Measurements from ENCODE around the gene MYO15A. TPM values are rescaled to one million over a fixed set of nuclear protein-coding genes. Genes with fewer than 3 reads are reported as not detected.

Gene MYO15A
- total RNA-seq, 1 donor = 1.1 TPM

GRCh38 chr17:18110636-18111145 is 2.1 kb downstream of the MYO15A start:
- no peaks in the 10 kb centered on the region for H3K9me3 ChIP-seq (ENCODE audit: low read depth, low read length)
- no peak overlapping the region for H3K4me2 ChIP-seq (ENCODE audit: insufficient read depth, low read length)
- H3K79me2 ChIP-seq (ENCODE audit: insufficient read depth, low read length) = no peaks in the 10 kb centered on the region
- peak; percentile 85 for DNase-seq (ENCODE audit: insufficient read length, low spot score, missing footprints)
- no peak overlapping the region for H2AFZ ChIP-seq (ENCODE audit: low read length)
- H3K27ac ChIP-seq (ENCODE audit: low read depth, low read length) = no peak overlapping the region
- no peak overlapping the region for H3K4me3 ChIP-seq (ENCODE audit: insufficient read depth, low read length)
- no peaks in the 10 kb centered on the region for H4K20me1 ChIP-seq (ENCODE audit: insufficient read depth, low read length)
- no peaks in the 10 kb centered on the region for H3K27me3 ChIP-seq (ENCODE audit: insufficient read depth, low read length)
- no peaks in the 10 kb centered on the region for H3K36me3 ChIP-seq (ENCODE audit: insufficient read depth, low read length)
- TF ChIP-seq, protein P1, sequence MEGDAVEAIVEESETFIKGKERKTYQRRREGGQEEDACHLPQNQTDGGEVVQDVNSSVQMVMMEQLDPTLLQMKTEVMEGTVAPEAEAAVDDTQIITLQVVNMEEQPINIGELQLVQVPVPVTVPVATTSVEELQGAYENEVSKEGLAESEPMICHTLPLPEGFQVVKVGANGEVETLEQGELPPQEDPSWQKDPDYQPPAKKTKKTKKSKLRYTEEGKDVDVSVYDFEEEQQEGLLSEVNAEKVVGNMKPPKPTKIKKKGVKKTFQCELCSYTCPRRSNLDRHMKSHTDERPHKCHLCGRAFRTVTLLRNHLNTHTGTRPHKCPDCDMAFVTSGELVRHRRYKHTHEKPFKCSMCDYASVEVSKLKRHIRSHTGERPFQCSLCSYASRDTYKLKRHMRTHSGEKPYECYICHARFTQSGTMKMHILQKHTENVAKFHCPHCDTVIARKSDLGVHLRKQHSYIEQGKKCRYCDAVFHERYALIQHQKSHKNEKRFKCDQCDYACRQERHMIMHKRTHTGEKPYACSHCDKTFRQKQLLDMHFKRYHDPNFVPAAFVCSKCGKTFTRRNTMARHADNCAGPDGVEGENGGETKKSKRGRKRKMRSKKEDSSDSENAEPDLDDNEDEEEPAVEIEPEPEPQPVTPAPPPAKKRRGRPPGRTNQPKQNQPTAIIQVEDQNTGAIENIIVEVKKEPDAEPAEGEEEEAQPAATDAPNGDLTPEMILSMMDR (IDR thresholded peaks at IDR 0.05; ENCODE audit: extremely low read depth, low read depth, low read length) = no peak
- H3K4me1 ChIP-seq (ENCODE audit: insufficient read depth, low read length) = no peaks in the 10 kb centered on the region

- Histone ChIP-seq H3K9me3 (ENCODE audit: low read depth, low read length) (no peaks in the 10 kb centered on the region), H3K4me1 (ENCODE audit: insufficient read depth, low read length) (no peaks in the 10 kb centered on the region), H4K20me1 (ENCODE audit: insufficient read depth, low read length) (no peaks in the 10 kb centered on the region), H3K79me2 (ENCODE audit: insufficient read depth, low read length) (no peaks in the 10 kb centered on the region), H3K36me3 (ENCODE audit: insufficient read depth, low read length) (no peaks in the 10 kb centered on the region), H3K4me3 (ENCODE audit: insufficient read depth, low read length) (no peak overlapping the region), H3K27me3 (ENCODE audit: insufficient read depth, low read length) (no peaks in the 10 kb centered on the region), H3K27ac (ENCODE audit: low read depth, low read length) (no peak overlapping the region), H2AFZ (ENCODE audit: low read length) (no peak overlapping the region), H3K4me2 (ENCODE audit: insufficient read depth, low read length) (no peak overlapping the region)
- TF ChIP-seq, protein P1 (IDR thresholded peaks at IDR 0.05; ENCODE audit: extremely low read depth, low read depth, low read length) = no peak
- peak; percentile 56 for DNase-seq (ENCODE audit: insufficient read length, low spot score, missing footprints)
Measured at GRCh38 chr17:18111330-18111971, 2.9 kb downstream of the MYO15A start.

DNA sequence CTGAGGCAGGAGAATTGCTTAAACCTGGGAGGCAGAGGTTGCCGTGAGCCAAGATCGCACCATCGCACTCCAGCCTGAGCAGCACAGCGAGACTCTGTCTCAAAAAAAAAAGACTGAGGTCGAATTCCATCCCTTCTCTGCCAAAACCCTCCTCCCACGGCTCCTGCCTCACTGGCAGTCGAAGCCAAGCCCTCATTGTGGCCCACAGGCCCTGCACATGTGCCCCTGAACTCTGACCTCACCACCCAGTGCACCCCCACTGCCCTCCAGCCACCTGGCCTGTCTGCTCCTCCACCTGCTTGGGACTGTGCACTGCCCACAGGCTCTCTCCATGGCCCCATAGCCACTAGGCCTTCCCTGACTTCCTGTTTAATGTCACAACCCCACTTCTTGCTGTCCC is 7.0 kb downstream of the MYO15A start:
- TF ChIP-seq, protein P1 (IDR thresholded peaks at IDR 0.05; ENCODE audit: extremely low read depth, low read depth, low read length) = no peak
- H3K4me2 ChIP-seq (ENCODE audit: insufficient read depth, low read length) = no peak overlapping the region
- no peaks in the 10 kb centered on the region for H3K27me3 ChIP-seq (ENCODE audit: insufficient read depth, low read length)
- no peak overlapping the region for H3K4me3 ChIP-seq (ENCODE audit: insufficient read depth, low read length)
- H3K27ac ChIP-seq (ENCODE audit: low read depth, low read length) = no peak overlapping the region
- DNase-seq (ENCODE audit: insufficient read length, low spot score, missing footprints) = no peak
- no peaks in the 10 kb centered on the region for H4K20me1 ChIP-seq (ENCODE audit: insufficient read depth, low read length)
- H3K9me3 ChIP-seq (ENCODE audit: low read depth, low read length) = no peaks in the 10 kb centered on the region
- no peaks in the 10 kb centered on the region for H3K79me2 ChIP-seq (ENCODE audit: insufficient read depth, low read length)
- no peak overlapping the region for H2AFZ ChIP-seq (ENCODE audit: low read length)
- no peaks in the 10 kb centered on the region for H3K4me1 ChIP-seq (ENCODE audit: insufficient read depth, low read length)
- no peaks in the 10 kb centered on the region for H3K36me3 ChIP-seq (ENCODE audit: insufficient read depth, low read length)

DNA sequence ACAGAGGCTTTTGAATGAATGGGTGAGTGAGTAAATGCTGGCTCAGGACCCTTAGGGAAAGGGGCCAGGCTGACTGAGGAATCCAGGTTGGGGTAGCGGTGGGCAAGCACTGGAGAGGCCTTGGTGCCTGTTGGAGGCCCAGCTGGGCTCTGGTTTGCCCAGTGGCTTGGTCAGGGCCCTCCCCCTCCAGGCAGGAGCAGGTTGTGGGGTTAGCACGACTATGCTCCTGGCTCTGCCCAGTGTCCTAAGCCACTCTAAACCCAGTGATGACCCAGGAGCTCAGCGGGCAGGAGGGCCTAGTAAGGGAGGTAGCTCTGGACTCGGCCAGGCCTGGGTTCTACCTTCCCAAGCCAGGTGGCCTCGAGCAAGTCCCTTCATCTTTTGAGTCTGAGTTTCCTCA is 7.5 kb downstream of the MYO15A start:
- no peaks in the 10 kb centered on the region for H3K79me2 ChIP-seq (ENCODE audit: insufficient read depth, low read length)
- no peaks in the 10 kb centered on the region for H3K4me1 ChIP-seq (ENCODE audit: insufficient read depth, low read length)
- no peak overlapping the region for H3K4me2 ChIP-seq (ENCODE audit: insufficient read depth, low read length)
- no peak overlapping the region for H2AFZ ChIP-seq (ENCODE audit: low read length)
- TF ChIP-seq, protein P1 (IDR thresholded peaks at IDR 0.05; ENCODE audit: extremely low read depth, low read depth, low read length) = no peak
- DNase-seq (ENCODE audit: insufficient read length, low spot score, missing footprints) = no peak
- no peak overlapping the region for H3K27ac ChIP-seq (ENCODE audit: low read depth, low read length)
- H3K4me3 ChIP-seq (ENCODE audit: insufficient read depth, low read length) = no peak overlapping the region
- H3K9me3 ChIP-seq (ENCODE audit: low read depth, low read length) = no peaks in the 10 kb centered on the region
- no peaks in the 10 kb centered on the region for H3K27me3 ChIP-seq (ENCODE audit: insufficient read depth, low read length)
- no peaks in the 10 kb centered on the region for H3K36me3 ChIP-seq (ENCODE audit: insufficient read depth, low read length)
- no peaks in the 10 kb centered on the region for H4K20me1 ChIP-seq (ENCODE audit: insufficient read depth, low read length)
